PC-3 (cell line): ENCODE results near the gene DYSF. TPM values are rescaled to one million over a fixed set of nuclear protein-coding genes. Genes with fewer than 3 reads are reported as not detected.

Source experiments
- ATAC-seq: fragments of 200-7000 bp; cut with Tn5 transposase; 2 replicates; pipeline ENCODE4 v1.9.1; 2020; ENCODE audit warnings: mild to moderate bottlenecking, moderate library complexity
- BruUV-seq: library from RNA; stranded (reverse); fragments of 400-500 nt; replicated peaks from 2 replicates; lab custom pipeline; 2021; lab: Mats Ljungman, UMichigan
- CTCF ChIA-PET: fragments of 300-600 bp; sonication (Branson Sonifier 250); formaldehyde crosslinking; loops from one replicate; lab custom pipeline; 2022; ENCODE audit warnings: antibody characterized with exemption; lab: Charles Lee
- POLR2A ChIA-PET: fragments of 300-600 bp; sonication (Branson Sonifier 250); formaldehyde crosslinking; loops from one replicate; lab custom pipeline; 2022; ENCODE audit warnings: antibody characterized with exemption; ENCODE audit not compliant: unreplicated experiment; lab: Charles Lee
- DNase-seq: peaks from one replicate; pipeline ENCODE4 v3.0.0-alpha.2; 2015
- H2AFZ ChIP-seq: fragments of 300-600 bp; sonication (generic); 2 replicates; pipeline ENCODE4 v1.6.0; 2016; ENCODE audit warnings: antibody characterized with exemption, low read length
- H3F3A ChIP-seq: fragments of 300-600 bp; sonication (generic); one replicate; pipeline ENCODE4 v1.6.0; 2017; ENCODE audit warnings: antibody characterized with exemption, low read length, control low read depth, mild to moderate bottlenecking; ENCODE audit not compliant: unreplicated experiment
- H3K27ac ChIP-seq: fragments of 300-600 bp; sonication (generic); 2 replicates; pipeline ENCODE4 v1.5.1; 2016; ENCODE audit warnings: mild to moderate bottlenecking, low read length
- H3K27me3 ChIP-seq: fragments of 300-600 bp; sonication (generic); 2 replicates; pipeline ENCODE4 v1.6.1; 2016; ENCODE audit warnings: low read length, mixed read lengths
- H3K36me3 ChIP-seq: fragments of 300-600 bp; sonication (generic); 2 replicates; pipeline ENCODE4 v1.6.1; 2016; ENCODE audit warnings: low read depth, mixed run types, low read length, mixed read lengths
- H3K4me1 ChIP-seq: fragments of 300-600 bp; sonication (generic); 2 replicates; pipeline ENCODE4 v1.5.1; 2016; ENCODE audit warnings: low read length; ENCODE audit not compliant: insufficient read depth
- H3K4me2 ChIP-seq: fragments of 300-600 bp; sonication (generic); 2 replicates; pipeline ENCODE4 v1.6.0; 2016; ENCODE audit warnings: low read length
- H3K4me3 ChIP-seq: fragments of 300-600 bp; sonication (generic); 2 replicates; pipeline ENCODE4 v1.5.1; 2016; ENCODE audit warnings: mild to moderate bottlenecking, low read length, mixed read lengths
- H3K79me2 ChIP-seq: fragments of 300-600 bp; sonication (generic); 2 replicates; pipeline ENCODE4 v1.6.1; 2017; ENCODE audit warnings: low read length, mixed read lengths
- H3K9ac ChIP-seq: fragments of 300-600 bp; sonication (generic); 2 replicates; pipeline ENCODE4 v1.6.0; 2016; ENCODE audit warnings: mild to moderate bottlenecking, low read length
- H3K9me2 ChIP-seq: fragments of 300-600 bp; sonication (generic); replicated peaks from 2 replicates; pipeline ENCODE4 v1.6.1; 2016; ENCODE audit warnings: mixed run types, low read length, mixed read lengths
- H3K9me3 ChIP-seq: fragments of 300-600 bp; sonication (generic); 2 replicates; pipeline ENCODE4 v1.6.1; 2016; ENCODE audit warnings: low read length, mixed read lengths
- H4K20me1 ChIP-seq: fragments of 300-600 bp; sonication (generic); 2 replicates; pipeline ENCODE4 v1.6.1; 2016; ENCODE audit warnings: low read length, mixed read lengths
- CTCF ChIP-seq: fragments of 300-600 bp; sonication (generic); conservative IDR thresholded peaks from 2 replicates; pipeline ENCODE4 v1.5.1; 2017; ENCODE audit warnings: antibody characterized with exemption, low read depth, mild to moderate bottlenecking, low read length
- EZH2 ChIP-seq: fragments of 300-600 bp; sonication (generic); IDR thresholded peaks from one replicate; pipeline ENCODE4 v1.6.1; 2017; ENCODE audit warnings: antibody characterized with exemption, mild to moderate bottlenecking, low read length; ENCODE audit not compliant: unreplicated experiment
- EZH2phosphoT487 ChIP-seq: fragments of 300-600 bp; sonication (generic); IDR thresholded peaks from 2 replicates; pipeline ENCODE4 v1.6.1; 2018; ENCODE audit warnings: mild to moderate bottlenecking, antibody characterized with exemption, low read length, borderline replicate concordance
- intact Hi-C: fragments of 100-400 bp; cut with micrococcal nuclease; formaldehyde crosslinking; loops from 2 replicates; pipeline ENCODE4 v1.9.0; 2023
- total RNA-seq: library from RNA; depleted of rRNA; stranded (reverse); fragments of >200 nt; gene quantifications from 2 replicates; pipeline ENCODE4 v1.2.3, GENCODE V29; 2014

DYSF gene
- total RNA-seq, 1 experiment from 2014 or later, result 13.0 TPM

GRCh38 chr2:71617266-71617665 is 163.9 kb downstream of the DYSF start:
- H4K20me1 ChIP-seq, result no peaks in the 10 kb centered on the region
- ChIA-PET CTCF (no interaction called here), POLR2A (no interaction called here)
- no peak overlapping the region for H3K9ac ChIP-seq
- no peak for ATAC-seq
- no peaks in the 10 kb centered on the region for H3K9me3 ChIP-seq
- H3K36me3 ChIP-seq, result no peaks in the 10 kb centered on the region
- H3K9me2 ChIP-seq, result no peaks in the 10 kb centered on the region
- DNase-seq, result no peak
- no peaks in the 10 kb centered on the region for H3K79me2 ChIP-seq
- TF ChIP-seq EZH2 (no peak), EZH2phosphoT487 (no peak), CTCF (no peak)
- H2AFZ ChIP-seq, result no peak overlapping the region
- no peak overlapping the region for H3K4me3 ChIP-seq
- no peak overlapping the region for H3K4me2 ChIP-seq
- H3K27ac ChIP-seq, result no peak overlapping the region
- H3K4me1 ChIP-seq, result no peaks in the 10 kb centered on the region
- no peaks in the 10 kb centered on the region for H3K27me3 ChIP-seq
- intact Hi-C loops, result no loop called here
- no TSS peak for BruUV-seq
- no peaks in the 10 kb centered on the region for H3F3A ChIP-seq

- no peak overlapping the region for H3K27ac ChIP-seq
- H3K4me3 ChIP-seq, result no peak overlapping the region
- no peak; the same call in 1 of the 2 replicates for ATAC-seq
- H3K4me2 ChIP-seq, result no peak overlapping the region
- no peaks in the 10 kb centered on the region for H3F3A ChIP-seq
- DNase-seq, result no peak
- intact Hi-C loops, result no loop called here
- POLR2A ChIA-PET, result no interaction called here
- H3K9me2 ChIP-seq, result no peaks in the 10 kb centered on the region
- H3K36me3 ChIP-seq, result no peaks in the 10 kb centered on the region
- H3K27me3 ChIP-seq, result no peaks in the 10 kb centered on the region
- CTCF ChIA-PET, result no interaction called here
- H3K9me3 ChIP-seq, result no peaks in the 10 kb centered on the region
- H3K9ac ChIP-seq, result no peak overlapping the region
- no TSS peak for BruUV-seq
- no peak overlapping the region for H2AFZ ChIP-seq
- H4K20me1 ChIP-seq, result no peaks in the 10 kb centered on the region
- no peak for TF ChIP-seq EZH2phosphoT487
- TF ChIP-seq EZH2, result no peak
- H3K4me1 ChIP-seq, result no peaks in the 10 kb centered on the region
- no peaks in the 10 kb centered on the region for H3K79me2 ChIP-seq
Measured at GRCh38 chr2:71618327-71619113, 165.2 kb downstream of the DYSF start.

- intact Hi-C loops, result no loop called here
- Histone ChIP-seq H2AFZ (no peak overlapping the region), H3K4me3 (no peak overlapping the region), H3K4me1 (no peaks in the 10 kb centered on the region), H3K27me3 (no peaks in the 10 kb centered on the region), H4K20me1 (no peaks in the 10 kb centered on the region), H3K4me2 (no peak overlapping the region), H3F3A (no peaks in the 10 kb centered on the region), H3K9ac (no peak overlapping the region), H3K9me3 (no peaks in the 10 kb centered on the region), H3K27ac (no peak overlapping the region), H3K79me2 (no peaks in the 10 kb centered on the region), H3K9me2 (no peaks in the 10 kb centered on the region), H3K36me3 (no peaks in the 10 kb centered on the region)
- no peak for TF ChIP-seq EZH2phosphoT487
- TF ChIP-seq EZH2, result no peak
- TF ChIP-seq CTCF, result no peak
- ATAC-seq, result no peak
- DNase-seq, result no peak
- ChIA-PET POLR2A (no interaction called here), CTCF (no interaction called here)
- BruUV-seq, result no TSS peak
Measured at GRCh38 chr2:71619230-71619741, 165.9 kb downstream of the DYSF start.
